K562 (cell line): ENCODE data around the gene WNT7B. TPM values are rescaled to one million over a fixed set of nuclear protein-coding genes. Genes with fewer than 3 reads are reported as not detected.

Experiments used
- ATAC-seq: fragments of 200-7000 bp; cut with Tn5 transposase; 3 replicates; pipeline ENCODE4 v1.9.1; 2020; ENCODE audit warnings: moderate library complexity
- BruUV-seq: library from RNA; stranded (reverse); fragments of 400-500 nt; replicated peaks from 2 replicates; lab custom pipeline; 2021; lab: Mats Ljungman, UMichigan
- CTCF ChIA-PET: fragments of 300-600 bp; formaldehyde crosslinking; extraction: SDS; loops from one replicate; lab custom pipeline; 2021; ENCODE audit warnings: low intra/inter-chr PET ratio; lab: Yijun Ruan, JAX
- POLR2A ChIA-PET: fragments of 300-600, 350-650 bp; sonication (Branson Sonifier 250); formaldehyde crosslinking; extraction: SDS; loops from one replicate; lab custom pipeline; 2021; ENCODE audit warnings: antibody characterized with exemption, inconsistent platforms; lab: Yijun Ruan, JAX
- DNase-seq, 4 experiments: peaks; one replicate each; pipeline versions ENCODE4 v3.0.0 to v3.0.0-alpha.2; 2011 to 2018; ENCODE audit warnings: low spot score in 3 of 4, mixed read lengths in 3 of 4; ENCODE audit errors: extremely low read depth in 1 of 4
- FAIRE-seq: peaks from 2 replicates; lab custom pipeline; 2011; peaks lifted over from hg19 to GRCh38; lab: Jason Lieb, UNC
- H2AFZ ChIP-seq: 2 replicates; pipeline ENCODE4 v1.6.0; 2011; ENCODE audit warnings: low read depth, low read length, control low read depth, inconsistent platforms
- H3K27ac ChIP-seq: fragments of 200-600 bp; 3 replicates; pipeline ENCODE4 v1.8.0; 2011; ENCODE audit warnings: low read depth, mild to moderate bottlenecking, control low read depth, inconsistent platforms, low read length, moderate library complexity, mixed read lengths; ENCODE audit errors: extremely low read depth
- H3K27me3 ChIP-seq, 2 experiments: fragments of 300-600 bp in 1 of 2; 2 replicates in 1 of 2; 3 replicates in 1 of 2; pipeline versions ENCODE4 v1.6.0 to v1.8.0; 2011; ENCODE audit warnings: inconsistent platforms in 2 of 2, low read length in 2 of 2, mild to moderate bottlenecking in 1 of 2, mixed read lengths in 1 of 2, moderate library complexity in 1 of 2; ENCODE audit not compliant: control insufficient read depth in 2 of 2, insufficient read depth in 2 of 2
- H3K36me3 ChIP-seq: fragments of 300-600 bp; 3 replicates; pipeline ENCODE4 v1.8.0; 2011; ENCODE audit warnings: mild to moderate bottlenecking, low read length, inconsistent platforms; ENCODE audit not compliant: control insufficient read depth, insufficient read depth
- H3K4me1 ChIP-seq, 2 experiments: fragments of 200-600 bp in 1 of 2; replicated peaks in 1 of 2; 2 replicates in 1 of 2; 3 replicates in 1 of 2; pipeline versions ENCODE4 v1.5.1 to v1.8.0; 2011; ENCODE audit warnings: inconsistent platforms in 2 of 2, low read length in 2 of 2, mild to moderate bottlenecking in 1 of 2, mixed read lengths in 1 of 2, moderate library complexity in 1 of 2; ENCODE audit not compliant: control insufficient read depth in 2 of 2, insufficient read depth in 2 of 2
- H3K4me2 ChIP-seq: 2 replicates; pipeline ENCODE4 v1.6.1; 2011; ENCODE audit warnings: low read length, control low read depth, inconsistent platforms, mixed read lengths; ENCODE audit not compliant: insufficient read depth
- H3K4me3 ChIP-seq: fragments of 200-600 bp; sonication (generic), shearing (Covaris generic); 2 replicates; pipeline ENCODE4 v1.5.1; 2016; ENCODE audit warnings: control low read depth, inconsistent platforms
- H3K79me2 ChIP-seq: fragments of 200-600 bp; 3 replicates; pipeline ENCODE4 v1.8.0; 2011; ENCODE audit warnings: low read length, inconsistent platforms; ENCODE audit not compliant: control insufficient read depth, insufficient read depth
- H3K9ac ChIP-seq, 2 experiments: 2 replicates each; pipeline versions ENCODE4 v1.6.0 to v1.6.1; 2011; ENCODE audit warnings: low read depth in 2 of 2, low read length in 2 of 2, control low read depth in 1 of 2, inconsistent platforms in 1 of 2, mild to moderate bottlenecking in 1 of 2, mixed read lengths in 1 of 2; ENCODE audit not compliant: insufficient read depth in 1 of 2
- H3K9me1 ChIP-seq: one replicate; pipeline ENCODE4 v1.6.0; 2011; ENCODE audit warnings: inconsistent platforms, mild to moderate bottlenecking, low read length, moderate library complexity; ENCODE audit not compliant: control insufficient read depth, insufficient read depth
- H3K9me3 ChIP-seq: replicated peaks from 2 replicates; pipeline ENCODE4 v1.5.1; 2011; ENCODE audit warnings: low read depth, low read length, inconsistent platforms; ENCODE audit not compliant: control insufficient read depth, insufficient read depth
- H4K20me1 ChIP-seq: replicated peaks from 2 replicates; pipeline ENCODE4 v1.6.1; 2011; ENCODE audit warnings: low read length, inconsistent platforms, mixed read lengths; ENCODE audit not compliant: control insufficient read depth, insufficient read depth
- CTBP1 ChIP-seq: fragments of 450-650 bp; IDR thresholded peaks from 2 replicates; pipeline ENCODE4 v1.6.1; 2016; ENCODE audit warnings: borderline replicate concordance
- TBP ChIP-seq: optimal IDR thresholded peaks from 2 replicates; pipeline ENCODE3; 2011; ENCODE audit warnings: low read depth, low read length, improper control_type of control experiment
- ZZZ3 ChIP-seq: fragments of 450-650 bp; IDR thresholded peaks from 2 replicates; pipeline ENCODE4 v1.6.1; 2016; ENCODE audit warnings: antibody characterized with exemption, mild to moderate bottlenecking, moderate library complexity
- WGBS: fragments of 100-300 bp; shearing (Covaris generic); methylation state at CpG from one replicate; pipeline ENCODE4 v1.1.6; 2016; ENCODE audit warnings: low coverage, mixed read lengths; ENCODE audit not compliant: insufficient coverage; ENCODE audit errors: missing lambda C conversion rate; 5-methylcytosine and 5-hydroxymethylcytosine counted together
- in situ Hi-C: fragments of 300-500 bp; cut with MboI; formaldehyde crosslinking; loops from 4 replicates; pipeline ENCODE4 v1.15.0; 2018; ENCODE audit warnings: inconsistent platforms, mixed read lengths
- intact Hi-C: fragments of 100-400 bp; cut with micrococcal nuclease; formaldehyde crosslinking; loops from 2 replicates; pipeline ENCODE4 v1.14.2; 2022
- polyA plus RNA-seq, 8 experiments: library from polyadenylated mRNA; depleted of rRNA in 4 of 8; stranded (reverse) in 5 of 8; unstranded in 3 of 8; fragments of >200 nt; fragmentation: Nextera tagmentation in 2 of 8; fragmentation: Illumina TruSeq in 1 of 8; extraction: Ambion mirVana in 2 of 8; extraction: Trizol in 1 of 8; gene quantifications; 2 replicates each; pipeline versions ENCODE4 v1.2.1 to v1.2.3, GENCODE V29; 2011 to 2014; ENCODE audit warnings: inconsistent platforms in 1 of 8, missing spikeins in 1 of 8
- total RNA-seq, 7 experiments: library from RNA; depleted of rRNA in 6 of 7; stranded (reverse); fragments of >200 nt in 6 of 7; fragmentation: Illumina TruSeq in 2 of 7; extraction: Trizol in 2 of 7; gene quantifications; 2 replicates each; pipeline versions ENCODE4 v1.2.1 to v1.2.3, GENCODE V29; 2011 to 2021; ENCODE audit warnings: low replicate concordance in 1 of 7
- TF ChIP-seq, protein P1 (sequence below): fragments of 250-450 bp; sonication (Bioruptor Pico); IDR thresholded peaks from 2 replicates; pipeline ENCODE4 v1.8.0; 2022; ENCODE audit warnings: inconsistent platforms, mild to moderate bottlenecking, moderate library complexity, borderline replicate concordance

WNT7B gene
- total and polyA plus RNA-seq, 9 of the 15 experiments (the other 6 are each of a cell fraction or from before 2014, with no cell fraction given) = not detected

- Histone ChIP-seq H3K9me1 (no peaks in the 10 kb centered on the region), H4K20me1 (peaks cover 8% of the 10 kb centered on the region; the same call in 1 of the 2 replicates), H3K27me3 (peaks cover 0 to 42% of the 10 kb centered on the region in 2 experiments; a peak in 3 of 5 replicates), H2AFZ (no peak overlapping the region), H3K79me2 (no peaks in the 10 kb centered on the region), H3K4me2 (no peak overlapping the region), H3K27ac (no peak overlapping the region), H3K4me1 (peaks cover 0 to 13% of the 10 kb centered on the region in 2 experiments; a peak in 2 of 5 replicates), H3K4me3 (no peak overlapping the region), H3K36me3 (no peaks in the 10 kb centered on the region), H3K9me3 (no peaks in the 10 kb centered on the region), H3K9ac (no peak overlapping the region)
- BruUV-seq = no TSS peak
- DNase-seq (no peak), ATAC-seq (no peak), FAIRE-seq (no peak)
- POLR2A ChIA-PET = interaction anchor here (0.6 kb wide), 1 partner anchor 91 kb away, joined by 3 read pairs; no protein-coding TSS in a partner anchor
- intact Hi-C loops (no loop called here), in situ Hi-C loops (no loop called here)
- 26% methylated on average over 7 of the region's 16 CpGs for WGBS
- TF ChIP-seq ZZZ3 = no peak
- TF ChIP-seq CTBP1 = no peak
- TF ChIP-seq, protein P1, sequence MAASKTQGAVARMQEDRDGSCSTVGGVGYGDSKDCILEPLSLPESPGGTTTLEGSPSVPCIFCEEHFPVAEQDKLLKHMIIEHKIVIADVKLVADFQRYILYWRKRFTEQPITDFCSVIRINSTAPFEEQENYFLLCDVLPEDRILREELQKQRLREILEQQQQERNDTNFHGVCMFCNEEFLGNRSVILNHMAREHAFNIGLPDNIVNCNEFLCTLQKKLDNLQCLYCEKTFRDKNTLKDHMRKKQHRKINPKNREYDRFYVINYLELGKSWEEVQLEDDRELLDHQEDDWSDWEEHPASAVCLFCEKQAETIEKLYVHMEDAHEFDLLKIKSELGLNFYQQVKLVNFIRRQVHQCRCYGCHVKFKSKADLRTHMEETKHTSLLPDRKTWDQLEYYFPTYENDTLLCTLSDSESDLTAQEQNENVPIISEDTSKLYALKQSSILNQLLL (CRISPR knock-in tag) = no peak
- no peak for TF ChIP-seq TBP
- CTCF ChIA-PET = no interaction called here
Observed at GRCh38 chr22:45925811-45926351, 51.1 kb downstream of the WNT7B start.
